Spleen (tissue), 7 donors: ENCODE data around the gene TUBD1.

Experiments
- POLR2A ChIP-seq, 3 donors: fragments of 450-650 bp; IDR thresholded peaks; one replicate each; pipeline ENCODE4 v1.5.1; 2017; ENCODE audit warnings: antibody characterized with exemption in 3 of 3, mild to moderate bottlenecking in 1 of 3
- TF ChIP-seq, protein P1 (sequence below), 11 experiments: fragments of 200-600 bp in 7 of 11; fragments of 450-650 bp in 4 of 11; sonication (generic) in 4 of 11; IDR thresholded peaks in 8 of 11; conservative IDR thresholded peaks in 3 of 11; 1 replicate in 7 of 11; 2 replicates in 4 of 11; pipeline versions ENCODE4 v1.4.0 to v1.8.0; 2016 to 2021; ENCODE audit warnings: antibody characterized with exemption in 11 of 11, inconsistent platforms in 4 of 11, mild to moderate bottlenecking in 1 of 11
- donor health status: DM: no; HTN: no; CAD: no; lungs with moderate emphysema.
- donor health status: DM: no; HTN: no; CAD: no.
- donor health status: DM: no; HTN: no; CAD: no.

- TF ChIP-seq, protein P1, sequence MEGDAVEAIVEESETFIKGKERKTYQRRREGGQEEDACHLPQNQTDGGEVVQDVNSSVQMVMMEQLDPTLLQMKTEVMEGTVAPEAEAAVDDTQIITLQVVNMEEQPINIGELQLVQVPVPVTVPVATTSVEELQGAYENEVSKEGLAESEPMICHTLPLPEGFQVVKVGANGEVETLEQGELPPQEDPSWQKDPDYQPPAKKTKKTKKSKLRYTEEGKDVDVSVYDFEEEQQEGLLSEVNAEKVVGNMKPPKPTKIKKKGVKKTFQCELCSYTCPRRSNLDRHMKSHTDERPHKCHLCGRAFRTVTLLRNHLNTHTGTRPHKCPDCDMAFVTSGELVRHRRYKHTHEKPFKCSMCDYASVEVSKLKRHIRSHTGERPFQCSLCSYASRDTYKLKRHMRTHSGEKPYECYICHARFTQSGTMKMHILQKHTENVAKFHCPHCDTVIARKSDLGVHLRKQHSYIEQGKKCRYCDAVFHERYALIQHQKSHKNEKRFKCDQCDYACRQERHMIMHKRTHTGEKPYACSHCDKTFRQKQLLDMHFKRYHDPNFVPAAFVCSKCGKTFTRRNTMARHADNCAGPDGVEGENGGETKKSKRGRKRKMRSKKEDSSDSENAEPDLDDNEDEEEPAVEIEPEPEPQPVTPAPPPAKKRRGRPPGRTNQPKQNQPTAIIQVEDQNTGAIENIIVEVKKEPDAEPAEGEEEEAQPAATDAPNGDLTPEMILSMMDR (IDR thresholded peaks at IDR 0.05 in 8 of 11, conservative IDR thresholded peaks at IDR 0.05 in 3 of 11) = no peak
- no peak for TF ChIP-seq POLR2A (IDR thresholded peaks at IDR 0.05)
These were observed 35.6 kb downstream of the TUBD1 start for GRCh38 chr17:59856859-59857794.
